BLaER1 (cell line): Measurements from ENCODE around the gene KRT72.

Experiments used
- H3K27ac ChIP-seq: shearing (Covaris generic); formaldehyde crosslinking; 2 replicates; pipeline ENCODE4 v1.8.1; 2022
- H3K27me3 ChIP-seq: shearing (Covaris generic); formaldehyde crosslinking; 2 replicates; pipeline ENCODE4 v1.8.1; 2022
- H3K36me3 ChIP-seq: shearing (Covaris generic); formaldehyde crosslinking; 2 replicates; pipeline ENCODE4 v1.8.1; 2022
- H3K4me1 ChIP-seq: shearing (Covaris generic); formaldehyde crosslinking; 2 replicates; pipeline ENCODE4 v1.8.1; 2022
- H3K4me2 ChIP-seq: shearing (Covaris generic); formaldehyde crosslinking; 2 replicates; pipeline ENCODE4 v1.8.1; 2022
- H3K4me3 ChIP-seq: shearing (Covaris generic); formaldehyde crosslinking; 2 replicates; pipeline ENCODE4 v1.8.1; 2022
- H3K9ac ChIP-seq: shearing (Covaris generic); formaldehyde crosslinking; 2 replicates; pipeline ENCODE4 v1.8.1; 2022
- H3K9me3 ChIP-seq: shearing (Covaris generic); formaldehyde crosslinking; 2 replicates; pipeline ENCODE4 v1.8.1; 2022
- H4K20me1 ChIP-seq: shearing (Covaris generic); formaldehyde crosslinking; 2 replicates; pipeline ENCODE4 v1.8.1; 2022
- Cebpa-rat ChIP-seq: shearing (Covaris generic); IDR thresholded peaks from 2 replicates; pipeline ENCODE4 v1.8.1; 2022

Gene KRT72

GRCh38 chr12:52600941-52601481 is at the start of gene KRT72:
Gene KRT72, minus strand, starts transcription at chr12:52601463. Its CDS starts 11 bp downstream, at chr12:52601452.
- H3K4me2 ChIP-seq, result no peak within 1 kb of the TSS
- peaks cover 7% of the 10 kb centered on the region for H3K9me3 ChIP-seq
- no peaks in the 10 kb centered on the region for H3K36me3 ChIP-seq
- TF ChIP-seq Cebpa-rat, result no peak
- no peak within 1 kb of the TSS for H3K4me3 ChIP-seq
- no peaks in the 10 kb centered on the region for H4K20me1 ChIP-seq
- no peaks in the 10 kb centered on the region for H3K27me3 ChIP-seq
- no peaks in the 10 kb centered on the region for H3K4me1 ChIP-seq
- no peak within 1 kb of the TSS for H3K27ac ChIP-seq
- H3K9ac ChIP-seq, result no peak within 1 kb of the TSS

GRCh38 chr12:52650520-52651081 is 49.3 kb upstream of the KRT72 start:
- Histone ChIP-seq H3K9me3 (no peaks in the 10 kb centered on the region), H3K27ac (no peak overlapping the region), H3K27me3 (no peaks in the 10 kb centered on the region), H3K9ac (no peak overlapping the region), H4K20me1 (no peaks in the 10 kb centered on the region), H3K4me3 (no peak overlapping the region), H3K36me3 (no peaks in the 10 kb centered on the region), H3K4me2 (no peak overlapping the region), H3K4me1 (no peaks in the 10 kb centered on the region)
- no peak for TF ChIP-seq Cebpa-rat

- Histone ChIP-seq H3K27me3 (no peaks in the 10 kb centered on the region), H3K36me3 (no peaks in the 10 kb centered on the region), H3K9ac (no peak overlapping the region), H3K4me3 (no peak overlapping the region), H4K20me1 (no peaks in the 10 kb centered on the region), H3K4me2 (no peak overlapping the region), H3K27ac (no peak overlapping the region), H3K9me3 (no peaks in the 10 kb centered on the region), H3K4me1 (no peaks in the 10 kb centered on the region)
- no peak for TF ChIP-seq Cebpa-rat
These were observed 47.8 kb upstream of the KRT72 start for GRCh38 chr12:52649066-52649465.

GRCh38 chr12:52648012-52648550 is 46.8 kb upstream of the KRT72 start:
- no peak overlapping the region for H3K4me2 ChIP-seq

GRCh38 chr12:52647601-52648000 is 46.3 kb upstream of the KRT72 start:
- H3K4me1 ChIP-seq, result no peaks in the 10 kb centered on the region
- no peaks in the 10 kb centered on the region for H3K27me3 ChIP-seq
- H4K20me1 ChIP-seq, result no peaks in the 10 kb centered on the region
- H3K4me2 ChIP-seq, result no peak overlapping the region
- no peak overlapping the region for H3K27ac ChIP-seq
- no peaks in the 10 kb centered on the region for H3K36me3 ChIP-seq
- no peak overlapping the region for H3K9ac ChIP-seq
- no peaks in the 10 kb centered on the region for H3K9me3 ChIP-seq
- no peak overlapping the region for H3K4me3 ChIP-seq
- TF ChIP-seq Cebpa-rat, result no peak

More at GRCh38 chr12:52648012-52648550, 46.8 kb upstream of the KRT72 start:
- no peak for TF ChIP-seq Cebpa-rat
- no peak overlapping the region for H3K27ac ChIP-seq
- no peaks in the 10 kb centered on the region for H4K20me1 ChIP-seq
- H3K36me3 ChIP-seq, result no peaks in the 10 kb centered on the region
- H3K9ac ChIP-seq, result no peak overlapping the region
- no peaks in the 10 kb centered on the region for H3K27me3 ChIP-seq
- no peaks in the 10 kb centered on the region for H3K4me1 ChIP-seq
- no peak overlapping the region for H3K4me3 ChIP-seq
- H3K9me3 ChIP-seq, result no peaks in the 10 kb centered on the region

- no peak overlapping the region for H3K4me2 ChIP-seq
- H3K27me3 ChIP-seq, result no peaks in the 10 kb centered on the region
- H4K20me1 ChIP-seq, result no peaks in the 10 kb centered on the region
- no peak for TF ChIP-seq Cebpa-rat
- no peaks in the 10 kb centered on the region for H3K4me1 ChIP-seq
- no peaks in the 10 kb centered on the region for H3K9me3 ChIP-seq
- no peak overlapping the region for H3K9ac ChIP-seq
- H3K27ac ChIP-seq, result no peak overlapping the region
- no peaks in the 10 kb centered on the region for H3K36me3 ChIP-seq
- no peak overlapping the region for H3K4me3 ChIP-seq
These were observed 45.4 kb upstream of the KRT72 start for GRCh38 chr12:52646613-52647012.

- Histone ChIP-seq H3K36me3 (no peaks in the 10 kb centered on the region), H4K20me1 (no peaks in the 10 kb centered on the region), H3K4me2 (no peak overlapping the region), H3K4me3 (no peak overlapping the region), H3K27me3 (no peaks in the 10 kb centered on the region), H3K9me3 (no peaks in the 10 kb centered on the region), H3K27ac (no peak overlapping the region), H3K4me1 (no peaks in the 10 kb centered on the region), H3K9ac (no peak overlapping the region)
- no peak for TF ChIP-seq Cebpa-rat
These were observed 44.7 kb upstream of the KRT72 start for GRCh38 chr12:52645982-52646381.

GRCh38 chr12:52645120-52645761 is 44.0 kb upstream of the KRT72 start:
- H3K4me1 ChIP-seq, result no peaks in the 10 kb centered on the region
- H4K20me1 ChIP-seq, result no peaks in the 10 kb centered on the region
- no peak overlapping the region for H3K27ac ChIP-seq
- no peak overlapping the region for H3K9ac ChIP-seq
- H3K4me3 ChIP-seq, result no peak overlapping the region
- no peak overlapping the region for H3K4me2 ChIP-seq
- H3K9me3 ChIP-seq, result no peaks in the 10 kb centered on the region
- no peaks in the 10 kb centered on the region for H3K36me3 ChIP-seq
- no peak for TF ChIP-seq Cebpa-rat
- no peaks in the 10 kb centered on the region for H3K27me3 ChIP-seq

- Histone ChIP-seq H3K4me2 (no peak overlapping the region), H3K9me3 (no peaks in the 10 kb centered on the region), H3K27me3 (no peaks in the 10 kb centered on the region), H3K9ac (no peak overlapping the region), H3K4me3 (no peak overlapping the region), H3K27ac (no peak overlapping the region), H3K4me1 (no peaks in the 10 kb centered on the region), H3K36me3 (no peaks in the 10 kb centered on the region), H4K20me1 (no peaks in the 10 kb centered on the region)
- no peak for TF ChIP-seq Cebpa-rat
These were observed 42.8 kb upstream of the KRT72 start for GRCh38 chr12:52644078-52644415.

GRCh38 chr12:52643233-52644077 is 42.2 kb upstream of the KRT72 start:
- no peak overlapping the region for H3K4me3 ChIP-seq
- TF ChIP-seq Cebpa-rat, result no peak
- H3K4me1 ChIP-seq, result no peaks in the 10 kb centered on the region
- H3K36me3 ChIP-seq, result no peaks in the 10 kb centered on the region
- no peaks in the 10 kb centered on the region for H3K27me3 ChIP-seq
- H3K9ac ChIP-seq, result no peak overlapping the region
- no peak overlapping the region for H3K27ac ChIP-seq
- no peaks in the 10 kb centered on the region for H3K9me3 ChIP-seq
- H4K20me1 ChIP-seq, result no peaks in the 10 kb centered on the region
- H3K4me2 ChIP-seq, result no peak overlapping the region
